GM12878 (cell line): ENCODE data around the gene TMEM114. TPM values are rescaled to one million over a fixed set of nuclear protein-coding genes. Genes with fewer than 3 reads are reported as not detected.

Experiments
- ATAC-seq: fragments of 200-7000 bp; cut with Tn5 transposase; 3 replicates; pipeline ENCODE4 v1.9.1; 2020; ENCODE audit warnings: mild to moderate bottlenecking, moderate library complexity
- BruUV-seq: library from RNA; stranded (reverse); fragments of 400-500 nt; replicated peaks from 2 replicates; lab custom pipeline; 2021; lab: Mats Ljungman, UMichigan
- CTCF ChIA-PET: fragments of 300-600 bp; sonication (Branson Sonifier 250); formaldehyde crosslinking; extraction: SDS; loops from one replicate; lab custom pipeline; 2021; ENCODE audit warnings: inconsistent platforms; lab: Yijun Ruan, JAX
- POLR2A ChIA-PET: fragments of 350-600 bp; formaldehyde crosslinking; extraction: SDS; loops from one replicate; lab custom pipeline; 2021; ENCODE audit warnings: inconsistent platforms; lab: Charles Lee
- RAD21 ChIA-PET: fragments of 300-600 bp; sonication (Branson Sonifier 250); formaldehyde crosslinking; loops from one replicate; lab custom pipeline; 2023; ENCODE audit warnings: antibody characterized with exemption; ENCODE audit not compliant: unreplicated experiment; lab: Charles Lee
- SMC1A ChIA-PET: fragments of 300-600 bp; sonication (Branson Sonifier 250); formaldehyde crosslinking; loops from one replicate; lab custom pipeline; 2023; ENCODE audit not compliant: unreplicated experiment, uncharacterized antibody; lab: Charles Lee
- DNase-seq: peaks from one replicate; pipeline ENCODE4 v3.0.0-alpha.2; 2011; ENCODE audit warnings: low read depth, low spot score
- FAIRE-seq: peaks from 3 replicates; lab custom pipeline; 2011; peaks lifted over from hg19 to GRCh38; lab: Jason Lieb, UNC
- H2AFZ ChIP-seq: 2 replicates; pipeline ENCODE4 v1.6.0; 2011; ENCODE audit warnings: low read depth, low read length, control low read depth; ENCODE audit not compliant: control insufficient read depth
- H3K27ac ChIP-seq: 2 replicates; pipeline ENCODE4 v1.5.1; 2011; ENCODE audit warnings: control low read depth; ENCODE audit not compliant: control insufficient read depth, insufficient read depth
- H3K27me3 ChIP-seq, 2 experiments: replicated peaks in 1 of 2; 2 replicates each; pipeline versions ENCODE4 v1.6.0 to v1.6.1; 2011; ENCODE audit warnings: low read length in 1 of 2; ENCODE audit not compliant: control insufficient read depth in 2 of 2, insufficient read depth in 2 of 2
- H3K36me3 ChIP-seq, 2 experiments: 2 replicates each; pipeline ENCODE4 v1.5.1; 2011; ENCODE audit warnings: low read length in 1 of 2; ENCODE audit not compliant: control insufficient read depth in 2 of 2, insufficient read depth in 2 of 2
- H3K4me1 ChIP-seq: 2 replicates; pipeline ENCODE4 v1.6.1; 2011; ENCODE audit warnings: mild to moderate bottlenecking, low read length, moderate library complexity, mixed read lengths; ENCODE audit not compliant: control insufficient read depth, insufficient read depth
- H3K4me2 ChIP-seq: 2 replicates; pipeline ENCODE4 v1.6.0; 2011; ENCODE audit warnings: control low read depth; ENCODE audit not compliant: control insufficient read depth, insufficient read depth
- H3K4me3 ChIP-seq: fragments of 200-600 bp; sonication (generic); 2 replicates; pipeline ENCODE4 v1.5.1; 2016
- H3K79me2 ChIP-seq: 2 replicates; pipeline ENCODE4 v1.6.0; 2011; ENCODE audit warnings: low read length; ENCODE audit not compliant: control insufficient read depth, insufficient read depth
- H3K9ac ChIP-seq: 2 replicates; pipeline ENCODE4 v1.8.0; 2011; ENCODE audit warnings: low read length, control low read depth, mixed read lengths; ENCODE audit not compliant: control insufficient read depth, insufficient read depth
- H3K9me3 ChIP-seq: replicated peaks from 3 replicates; pipeline ENCODE4 v1.5.1; 2011; ENCODE audit warnings: mild to moderate bottlenecking, low read length; ENCODE audit not compliant: control insufficient read depth, insufficient read depth
- H4K20me1 ChIP-seq: 2 replicates; pipeline ENCODE4 v1.6.0; 2011; ENCODE audit not compliant: control insufficient read depth, insufficient read depth
- NFYB ChIP-seq: IDR thresholded peaks from 2 replicates; pipeline ENCODE4 v1.6.1; 2011; ENCODE audit warnings: low read depth, mild to moderate bottlenecking, low read length, improper control_type of control experiment, moderate library complexity; ENCODE audit not compliant: insufficient read depth
- SMARCA5 ChIP-seq: fragments of 450-650 bp; IDR thresholded peaks from 2 replicates; pipeline ENCODE4 v1.6.1; 2017; ENCODE audit warnings: mild to moderate bottlenecking
- ZBTB4 ChIP-seq: fragments of 450-650 bp; formaldehyde crosslinking; IDR thresholded peaks from 2 replicates; pipeline ENCODE4 v1.4.0; 2022; ENCODE audit warnings: mild to moderate bottlenecking, moderate library complexity
- WGBS: methylation state at CpG from one replicate; pipeline ENCODE4 v1.1.6; 2016; ENCODE audit warnings: low lambda C conversion rate; ENCODE audit not compliant: insufficient replicate concordance, insufficient coverage; ENCODE audit errors: missing lambda C conversion rate; 5-methylcytosine and 5-hydroxymethylcytosine counted together
- in situ Hi-C: fragments of 300-500 bp; cut with MboI; formaldehyde crosslinking; loops from 9 replicates; pipeline ENCODE4 v1.14.3; 2018; ENCODE audit warnings: mixed read lengths
- intact Hi-C: fragments of 100-400 bp; cut with micrococcal nuclease; formaldehyde crosslinking; loops from one replicate; pipeline ENCODE4 v1.14.2; 2022; ENCODE audit not compliant: unreplicated experiment
- polyA plus RNA-seq, 11 experiments: library from polyadenylated mRNA; depleted of rRNA in 4 of 11; unstranded in 6 of 11; stranded (reverse) in 5 of 11; fragments of >200 nt; fragmentation: Nextera tagmentation in 4 of 11; fragmentation: Illumina TruSeq in 1 of 11; extraction: Ambion mirVana in 4 of 11; extraction: Trizol in 1 of 11; gene quantifications; 1 replicate in 1 of 11; 2 replicates in 10 of 11; pipeline versions ENCODE4 v1.2.1 to v1.2.3, GENCODE V29; 2011 to 2016; ENCODE audit warnings: inconsistent platforms in 2 of 11, missing spikeins in 2 of 11, low read depth in 1 of 11
- total RNA-seq, 4 experiments: library from RNA; depleted of rRNA in 3 of 4; stranded (reverse); fragments of >200 nt in 3 of 4; fragmentation: Illumina TruSeq in 1 of 4; extraction: Trizol in 1 of 4; gene quantifications; 2 replicates each; pipeline versions ENCODE4 v1.2.1 to v1.2.3, GENCODE V29; 2013 to 2021

Gene TMEM114
- total and polyA plus RNA-seq, 10 of the 15 experiments (the other 5 are each of a cell fraction or from before 2014, with no cell fraction given), result not detected

- no peaks in the 10 kb centered on the region; a peak in 1 of 4 replicates for H3K27me3 ChIP-seq
- ATAC-seq (no peak), DNase-seq (no peak), FAIRE-seq (no peak)
- TF ChIP-seq NFYB (no peak), ZBTB4 (no peak), SMARCA5 (no peak)
- no peaks in the 10 kb centered on the region for H3K36me3 ChIP-seq
- no peaks in the 10 kb centered on the region for H3K4me1 ChIP-seq
- no peaks in the 10 kb centered on the region for H3K79me2 ChIP-seq
- H3K9me3 ChIP-seq, result no peaks in the 10 kb centered on the region
- intact Hi-C loops, result no loop called here
- no peak overlapping the region for H3K4me2 ChIP-seq
- POLR2A ChIA-PET, result no interaction called here
- no peak overlapping the region for H3K9ac ChIP-seq
- RAD21 ChIA-PET, result no interaction called here
- in situ Hi-C loops, result no loop called here
- CTCF ChIA-PET, result no interaction called here
- SMC1A ChIA-PET, result no interaction called here
- H4K20me1 ChIP-seq, result no peaks in the 10 kb centered on the region
- no TSS peak for BruUV-seq
- H3K27ac ChIP-seq, result no peak overlapping the region
- no peak overlapping the region for H3K4me3 ChIP-seq
- WGBS, result 26% methylated on average over 2 of the region's 2 CpGs
- no peak overlapping the region for H2AFZ ChIP-seq
Observed at GRCh38 chr16:8533509-8533908, 56.8 kb downstream of the TMEM114 start.
